Measurements from ENCODE around the gene VTCN1.
"Not testable (repeated sequence)": the region's sequence is repeated elsewhere in the genome, so short reads cannot be mapped to it uniquely, and the experiment has no call there.

VTCN1 gene

GRCh38 chr1:117123274-117123673 is 87.5 kb downstream of the VTCN1 start:
- no peak for DNase-seq (ENCODE audit: low read depth, low spot score)

GRCh38 chr1:117122330-117123025 is 88.2 kb downstream of the VTCN1 start:
- DNase-seq (ENCODE audit: low read depth, low spot score), result no peak

- peak; percentile 55 for DNase-seq (ENCODE audit: low read depth, low spot score)
Measured at GRCh38 chr1:117121589-117122329, 89.0 kb downstream of the VTCN1 start, which contains the start of gene TRIM45. TSS of gene TRIM45 (minus strand) at chr1:117121749. CDS start at chr1:117121201, 548 bp downstream.

GRCh38 chr1:117120774-117121588 is 89.7 kb downstream of the VTCN1 start:
- DNase-seq (ENCODE audit: low read depth, low spot score), result peak; percentile 3

- not testable (repeated sequence) for DNase-seq (ENCODE audit: low read depth, low spot score)
Measured at GRCh38 chr1:117119144-117119543, 91.6 kb downstream of the VTCN1 start.

- DNase-seq (ENCODE audit: low read depth, low spot score), result no peak
Measured at GRCh38 chr1:117118137-117118536, 92.6 kb downstream of the VTCN1 start.

GRCh38 chr1:117117697-117118096 is 93.0 kb downstream of the VTCN1 start:
- no peak for DNase-seq (ENCODE audit: low read depth, low spot score)

GRCh38 chr1:117116784-117117130 is 94.0 kb downstream of the VTCN1 start:
- DNase-seq (ENCODE audit: low read depth, low spot score), result no peak

- DNase-seq (ENCODE audit: low read depth, low spot score), result no peak
Measured at GRCh38 chr1:117116090-117116783, 94.5 kb downstream of the VTCN1 start.

- no peak for DNase-seq (ENCODE audit: low read depth, low spot score)
Measured at GRCh38 chr1:117114877-117115276, 95.8 kb downstream of the VTCN1 start.

- DNase-seq (ENCODE audit: low read depth, low spot score), result no peak
Measured at GRCh38 chr1:117113199-117113598, 97.5 kb downstream of the VTCN1 start.

GRCh38 chr1:117112047-117112717 is 98.5 kb downstream of the VTCN1 start:
- DNase-seq (ENCODE audit: low read depth, low spot score), result no peak

GRCh38 chr1:117110774-117111173 is 100.0 kb downstream of the VTCN1 start:
- DNase-seq (ENCODE audit: low read depth, low spot score), result no peak

GRCh38 chr1:117107364-117107763 is 103.4 kb downstream of the VTCN1 start:
- no peak for DNase-seq (ENCODE audit: low read depth, low spot score)

GRCh38 chr1:117106478-117106877 is 104.2 kb downstream of the VTCN1 start:
- DNase-seq (ENCODE audit: low read depth, low spot score), result no peak

- no peak for DNase-seq (ENCODE audit: low read depth, low spot score)
Measured at GRCh38 chr1:117105722-117106121, 105.0 kb downstream of the VTCN1 start.

- no peak for DNase-seq (ENCODE audit: low read depth, low spot score)
Measured at GRCh38 chr1:117104986-117105385, 105.7 kb downstream of the VTCN1 start.

- not testable (repeated sequence) for DNase-seq (ENCODE audit: low read depth, low spot score)
Measured at GRCh38 chr1:117101858-117102257, 108.9 kb downstream of the VTCN1 start.

GRCh38 chr1:117101334-117101733 is 109.4 kb downstream of the VTCN1 start:
- DNase-seq (ENCODE audit: low read depth, low spot score), result no peak

- no peak for DNase-seq (ENCODE audit: low read depth, low spot score)
Measured at GRCh38 chr1:117098287-117098890, 112.3 kb downstream of the VTCN1 start.

GRCh38 chr1:117097443-117097842 is 113.3 kb downstream of the VTCN1 start:
- DNase-seq (ENCODE audit: low read depth, low spot score), result no peak
